ENCODE data around the gene MISP.
"Not testable (repeated sequence)": the region's sequence is repeated elsewhere in the genome, so short reads cannot be mapped to it uniquely, and the experiment has no call there.

The MISP gene

GRCh38 chr19:750640-751423 lies at the start of gene MISP:
Gene MISP (plus strand): TSS chr19:751112. CDS start chr19:756947, 5,835 bp downstream.
- DNase-seq (ENCODE audit: low read depth, low spot score): no peak

- not testable (repeated sequence) for DNase-seq (ENCODE audit: low read depth, low spot score)
Observed at GRCh38 chr19:702847-703246, 48.1 kb upstream of the MISP start.

- DNase-seq (ENCODE audit: low read depth, low spot score): no peak
Observed at GRCh38 chr19:703329-703650, 47.6 kb upstream of the MISP start.

- no peak for DNase-seq (ENCODE audit: low read depth, low spot score)
Observed at GRCh38 chr19:703651-704446, 47.1 kb upstream of the MISP start.

- no peak for DNase-seq (ENCODE audit: low read depth, low spot score)
Observed at GRCh38 chr19:704447-704741, 46.5 kb upstream of the MISP start.

- no peak for DNase-seq (ENCODE audit: low read depth, low spot score)
Observed at GRCh38 chr19:708154-709143, 42.5 kb upstream of the MISP start, which contains the start of gene PALM. Gene PALM (plus strand): TSS chr19:708935. CDS start chr19:709147, 212 bp downstream.

- no peak for DNase-seq (ENCODE audit: low read depth, low spot score)
Observed at GRCh38 chr19:709196-709964, 41.5 kb upstream of the MISP start.

GRCh38 chr19:709965-710571 lies 40.8 kb upstream of the MISP start:
- DNase-seq (ENCODE audit: low read depth, low spot score): no peak

- DNase-seq (ENCODE audit: low read depth, low spot score): no peak
Observed at GRCh38 chr19:710767-711166, 40.1 kb upstream of the MISP start.

- DNase-seq (ENCODE audit: low read depth, low spot score): no peak
Observed at GRCh38 chr19:711254-711653, 39.7 kb upstream of the MISP start.

GRCh38 chr19:715347-715746 lies 35.6 kb upstream of the MISP start:
- DNase-seq (ENCODE audit: low read depth, low spot score): no peak

GRCh38 chr19:718251-718951 lies 32.5 kb upstream of the MISP start:
- DNase-seq (ENCODE audit: low read depth, low spot score): no peak

GRCh38 chr19:718991-719512 lies 31.9 kb upstream of the MISP start:
- no peak for DNase-seq (ENCODE audit: low read depth, low spot score)

GRCh38 chr19:719636-720344 lies 31.1 kb upstream of the MISP start:
- no peak for DNase-seq (ENCODE audit: low read depth, low spot score)

GRCh38 chr19:720345-721160 lies 30.4 kb upstream of the MISP start:
- DNase-seq (ENCODE audit: low read depth, low spot score): no peak

- no peak for DNase-seq (ENCODE audit: low read depth, low spot score)
Observed at GRCh38 chr19:722553-723101, 28.3 kb upstream of the MISP start.

- DNase-seq (ENCODE audit: low read depth, low spot score): no peak
Observed at GRCh38 chr19:723247-723646, 27.7 kb upstream of the MISP start.

- no peak for DNase-seq (ENCODE audit: low read depth, low spot score)
Observed at GRCh38 chr19:723714-724113, 27.2 kb upstream of the MISP start.

Data from smooth muscle cell of the brain vasculature (primary cell).